Suprapubic skin (tissue), 4 donors: Measurements from ENCODE around the gene APOBR. TPM values are rescaled to one million over a fixed set of nuclear protein-coding genes. Genes with fewer than 3 reads are reported as not detected.

Source experiments
- DNase-seq, 2 donors: peaks; one replicate each; pipeline ENCODE4 v3.0.0-alpha.2; 2019; ENCODE audit warnings: low spot score in 2 of 2
- H3K27ac ChIP-seq: fragments of 200-600 bp; sonication (generic); one replicate; pipeline ENCODE4 v1.5.1; 2019
- H3K27me3 ChIP-seq: fragments of 200-600 bp; sonication (generic); one replicate; pipeline ENCODE4 v1.5.1; 2019
- H3K36me3 ChIP-seq: fragments of 200-600 bp; sonication (generic); one replicate; pipeline ENCODE4 v1.5.1; 2019
- H3K4me1 ChIP-seq: fragments of 200-600 bp; sonication (generic); one replicate; pipeline ENCODE4 v1.5.1; 2019
- H3K4me3 ChIP-seq: fragments of 200-600 bp; sonication (generic); one replicate; pipeline ENCODE4 v1.5.1; 2019; ENCODE audit warnings: mild to moderate bottlenecking
- H3K9me3 ChIP-seq: fragments of 200-600 bp; sonication (generic); one replicate; pipeline ENCODE4 v1.5.1; 2019
- EP300 ChIP-seq: sonication (generic); formaldehyde crosslinking; IDR thresholded peaks from one replicate; pipeline ENCODE4 v1.6.1; 2017; ENCODE audit warnings: antibody characterized with exemption
- POLR2A ChIP-seq, 2 donors: fragments of 450-650 bp; IDR thresholded peaks; one replicate each; pipeline ENCODE4 v1.6.1; 2017; ENCODE audit warnings: antibody characterized with exemption in 2 of 2, mild to moderate bottlenecking in 2 of 2, moderate library complexity in 2 of 2
- POLR2AphosphoS5 ChIP-seq, 3 donors: sonication (generic); formaldehyde crosslinking; IDR thresholded peaks; one replicate each; pipeline ENCODE4 v1.6.1; 2017; ENCODE audit warnings: antibody characterized with exemption in 3 of 3
- WGBS: methylation state at CpG from one replicate; pipeline ENCODE4 v1.1.5; 2018; 5-methylcytosine and 5-hydroxymethylcytosine counted together
- total RNA-seq, 4 donors: library from RNA; depleted of rRNA; stranded (reverse); fragments of >200 nt; gene quantifications; one replicate each; pipeline ENCODE4 v1.1.0, GENCODE V29; 2016
- TF ChIP-seq, protein P1 (sequence below), 2 donors: fragments of 200-600 bp in 1 of 2; fragments of 450-650 bp in 1 of 2; sonication (generic) in 1 of 2; IDR thresholded peaks; one replicate each; pipeline ENCODE4 v1.5.1; 2016 to 2019; ENCODE audit warnings: antibody characterized with exemption in 2 of 2, mild to moderate bottlenecking in 1 of 2, moderate library complexity in 1 of 2

Gene APOBR
- total RNA-seq, 4 donors from 2014 or later: 0.57 to 4.3 (median 1.9) TPM

DNA sequence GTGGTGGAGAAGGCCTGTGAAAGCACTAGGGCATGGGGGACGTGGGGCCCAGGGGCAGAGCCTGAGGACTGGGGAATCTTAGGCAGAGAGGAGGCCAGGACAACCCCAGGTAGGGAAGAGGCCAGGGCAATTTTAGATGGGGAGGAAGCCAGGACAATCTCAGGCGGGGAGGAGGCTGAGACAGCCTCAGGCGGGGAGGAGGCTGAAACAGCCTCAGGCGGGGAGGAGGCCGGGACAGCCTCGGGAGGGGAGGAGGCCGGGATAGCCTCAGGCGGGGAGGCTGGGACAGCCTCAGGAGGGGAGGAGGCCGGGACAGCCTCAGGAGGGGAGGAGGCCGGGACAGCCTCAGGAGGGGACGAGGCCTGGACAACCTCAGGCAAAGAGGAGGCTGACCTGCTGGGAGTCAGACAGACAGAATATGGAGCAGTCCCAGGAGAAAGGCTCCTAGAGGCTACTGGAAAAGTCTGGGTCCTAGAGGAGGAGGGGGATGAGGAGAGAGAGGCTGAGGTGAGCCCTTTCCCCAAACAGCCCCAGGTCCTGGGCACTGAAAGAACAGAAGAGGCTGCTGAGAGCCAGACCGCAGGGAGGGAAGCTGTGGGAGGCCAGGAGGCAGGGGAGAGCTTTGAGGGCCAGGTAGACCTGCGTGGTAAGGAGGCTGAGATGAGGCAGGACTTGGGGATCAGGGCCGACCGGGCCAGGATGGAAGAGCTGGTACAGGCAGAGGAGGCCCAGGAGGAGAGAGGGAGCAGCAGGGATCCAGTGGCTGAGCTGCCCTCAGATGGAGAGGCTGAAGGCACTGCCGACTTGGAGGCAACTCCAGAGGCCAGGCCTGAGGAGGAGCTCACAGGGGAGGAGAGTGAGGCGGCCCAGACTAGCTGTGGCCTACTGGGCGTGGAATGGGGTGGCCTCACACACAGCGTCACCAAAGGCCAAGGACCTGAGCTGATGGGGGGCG, 1.6 kb downstream of the APOBR start:
- no peak for DNase-seq
- peaks cover 7% of the 10 kb centered on the region for H3K4me1 ChIP-seq
- H3K9me3 ChIP-seq: no peaks in the 10 kb centered on the region
- no peak overlapping the region for H3K27ac ChIP-seq
- no peaks in the 10 kb centered on the region for H3K27me3 ChIP-seq
- 79% methylated on average over 20 of the region's 20 CpGs for WGBS
- TF ChIP-seq POLR2AphosphoS5 (IDR thresholded peaks at IDR 0.05) (no peak), POLR2A (IDR thresholded peaks at IDR 0.05) (no peak), EP300 (no peak)
- TF ChIP-seq, protein P1, sequence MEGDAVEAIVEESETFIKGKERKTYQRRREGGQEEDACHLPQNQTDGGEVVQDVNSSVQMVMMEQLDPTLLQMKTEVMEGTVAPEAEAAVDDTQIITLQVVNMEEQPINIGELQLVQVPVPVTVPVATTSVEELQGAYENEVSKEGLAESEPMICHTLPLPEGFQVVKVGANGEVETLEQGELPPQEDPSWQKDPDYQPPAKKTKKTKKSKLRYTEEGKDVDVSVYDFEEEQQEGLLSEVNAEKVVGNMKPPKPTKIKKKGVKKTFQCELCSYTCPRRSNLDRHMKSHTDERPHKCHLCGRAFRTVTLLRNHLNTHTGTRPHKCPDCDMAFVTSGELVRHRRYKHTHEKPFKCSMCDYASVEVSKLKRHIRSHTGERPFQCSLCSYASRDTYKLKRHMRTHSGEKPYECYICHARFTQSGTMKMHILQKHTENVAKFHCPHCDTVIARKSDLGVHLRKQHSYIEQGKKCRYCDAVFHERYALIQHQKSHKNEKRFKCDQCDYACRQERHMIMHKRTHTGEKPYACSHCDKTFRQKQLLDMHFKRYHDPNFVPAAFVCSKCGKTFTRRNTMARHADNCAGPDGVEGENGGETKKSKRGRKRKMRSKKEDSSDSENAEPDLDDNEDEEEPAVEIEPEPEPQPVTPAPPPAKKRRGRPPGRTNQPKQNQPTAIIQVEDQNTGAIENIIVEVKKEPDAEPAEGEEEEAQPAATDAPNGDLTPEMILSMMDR (IDR thresholded peaks at IDR 0.05): no peak
- no peaks in the 10 kb centered on the region for H3K36me3 ChIP-seq
- H3K4me3 ChIP-seq: peak overlapping the region; percentile 24

DNA sequence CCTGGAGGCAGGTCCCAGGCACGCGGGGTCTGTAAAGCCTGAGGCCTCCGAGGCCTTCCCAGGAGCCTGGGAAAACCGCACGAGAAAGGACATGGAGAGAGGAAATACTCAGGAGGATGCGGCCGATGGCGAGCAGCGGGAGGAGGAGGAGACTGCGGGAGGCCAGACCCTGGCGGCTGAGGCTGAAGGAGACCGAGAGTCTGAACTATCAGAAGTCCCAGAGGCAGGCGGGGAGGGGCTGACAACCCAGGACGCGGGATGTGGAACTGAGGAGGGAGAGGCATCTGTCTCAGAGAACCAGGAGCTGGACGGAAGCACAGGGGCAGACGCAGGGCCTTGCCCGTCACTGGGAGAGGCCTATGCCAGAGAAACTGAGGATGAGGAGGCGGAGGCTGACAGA, 2.4 kb downstream of the APOBR start:
- Histone ChIP-seq H3K4me1 (peaks cover 4% of the 10 kb centered on the region), H3K4me3 (no peak overlapping the region), H3K9me3 (no peaks in the 10 kb centered on the region), H3K27me3 (no peaks in the 10 kb centered on the region), H3K36me3 (no peaks in the 10 kb centered on the region), H3K27ac (no peak overlapping the region)
- TF ChIP-seq EP300 (no peak), POLR2AphosphoS5 (IDR thresholded peaks at IDR 0.05) (no peak), POLR2A (IDR thresholded peaks at IDR 0.05) (no peak)
- WGBS: 79% methylated on average over 19 of the region's 19 CpGs
- no peak for DNase-seq

DNA sequence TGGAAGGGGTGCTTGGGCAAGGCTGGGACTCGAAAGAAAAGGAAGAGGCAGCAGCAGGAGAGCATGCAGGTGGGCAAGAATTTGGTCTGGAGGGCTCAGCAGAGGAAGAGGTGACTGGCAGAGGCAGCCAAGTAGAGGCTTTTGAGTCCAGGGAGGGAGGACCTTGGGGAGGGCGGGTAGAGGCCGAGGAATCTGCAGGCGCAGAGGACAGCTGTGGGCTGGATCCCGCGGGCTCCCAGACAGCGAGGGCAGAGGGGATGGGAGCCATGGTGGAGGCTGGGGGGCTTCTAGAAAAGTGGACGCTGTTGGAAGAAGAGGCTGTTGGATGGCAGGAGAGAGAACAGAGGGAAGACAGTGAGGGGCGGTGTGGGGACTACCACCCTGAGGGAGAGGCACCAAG, 2.9 kb downstream of the APOBR start:
- WGBS: 86% methylated on average over 9 of the region's 9 CpGs
- DNase-seq: no peak
- Histone ChIP-seq H3K4me3 (no peak overlapping the region), H3K9me3 (no peaks in the 10 kb centered on the region), H3K36me3 (no peaks in the 10 kb centered on the region), H3K4me1 (peaks cover 4% of the 10 kb centered on the region), H3K27me3 (no peaks in the 10 kb centered on the region), H3K27ac (no peak overlapping the region)
- TF ChIP-seq, protein P1 (IDR thresholded peaks at IDR 0.05): no peak

DNA sequence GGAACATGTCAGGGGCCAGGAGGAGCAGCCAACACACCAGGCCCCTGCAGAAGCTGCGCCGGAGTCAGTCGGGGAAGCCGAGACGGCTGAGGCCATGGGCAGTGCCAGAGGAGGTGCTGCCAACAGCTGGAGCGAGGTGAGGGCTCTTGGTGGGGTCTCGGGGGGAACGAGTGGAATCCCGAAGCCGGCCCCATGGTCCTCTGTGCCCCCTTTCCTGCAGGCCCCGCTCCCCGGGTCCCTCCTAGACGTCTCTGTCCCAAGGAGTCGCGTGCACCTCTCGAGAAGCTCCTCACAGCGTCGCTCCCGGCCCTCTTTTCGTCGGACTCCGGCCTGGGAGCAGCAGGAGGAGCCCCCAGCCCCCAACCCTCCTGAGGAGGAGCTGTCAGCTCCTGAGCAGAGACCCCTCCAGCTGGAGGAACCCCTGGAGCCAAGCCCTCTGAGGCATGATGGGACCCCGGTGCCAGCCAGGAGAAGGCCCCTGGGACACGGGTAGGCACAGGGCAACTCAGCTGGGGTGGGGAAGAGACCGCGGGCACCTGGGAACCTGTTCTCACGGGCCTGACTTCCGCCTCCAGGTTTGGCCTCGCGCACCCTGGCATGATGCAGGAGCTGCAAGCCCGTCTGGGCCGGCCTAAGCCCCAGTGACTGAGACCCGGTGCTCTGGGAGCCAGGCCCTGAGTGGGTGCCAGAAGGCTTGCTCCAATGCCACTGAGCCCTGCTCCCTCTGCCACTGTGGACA, 3.6 kb downstream of the APOBR start:
- H3K4me1 ChIP-seq: peaks cover 2% of the 10 kb centered on the region
- no peak overlapping the region for H3K4me3 ChIP-seq
- H3K36me3 ChIP-seq: no peaks in the 10 kb centered on the region
- no peaks in the 10 kb centered on the region for H3K9me3 ChIP-seq
- no peaks in the 10 kb centered on the region for H3K27me3 ChIP-seq
- no peak for TF ChIP-seq EP300
- no peak for TF ChIP-seq POLR2AphosphoS5 (IDR thresholded peaks at IDR 0.05)
- TF ChIP-seq, protein P1 (IDR thresholded peaks at IDR 0.05): no peak
- TF ChIP-seq POLR2A (IDR thresholded peaks at IDR 0.05): no peak
- no peak for DNase-seq
- no peak overlapping the region for H3K27ac ChIP-seq
- 84% methylated on average over 17 of the region's 33 CpGs for WGBS

DNA sequence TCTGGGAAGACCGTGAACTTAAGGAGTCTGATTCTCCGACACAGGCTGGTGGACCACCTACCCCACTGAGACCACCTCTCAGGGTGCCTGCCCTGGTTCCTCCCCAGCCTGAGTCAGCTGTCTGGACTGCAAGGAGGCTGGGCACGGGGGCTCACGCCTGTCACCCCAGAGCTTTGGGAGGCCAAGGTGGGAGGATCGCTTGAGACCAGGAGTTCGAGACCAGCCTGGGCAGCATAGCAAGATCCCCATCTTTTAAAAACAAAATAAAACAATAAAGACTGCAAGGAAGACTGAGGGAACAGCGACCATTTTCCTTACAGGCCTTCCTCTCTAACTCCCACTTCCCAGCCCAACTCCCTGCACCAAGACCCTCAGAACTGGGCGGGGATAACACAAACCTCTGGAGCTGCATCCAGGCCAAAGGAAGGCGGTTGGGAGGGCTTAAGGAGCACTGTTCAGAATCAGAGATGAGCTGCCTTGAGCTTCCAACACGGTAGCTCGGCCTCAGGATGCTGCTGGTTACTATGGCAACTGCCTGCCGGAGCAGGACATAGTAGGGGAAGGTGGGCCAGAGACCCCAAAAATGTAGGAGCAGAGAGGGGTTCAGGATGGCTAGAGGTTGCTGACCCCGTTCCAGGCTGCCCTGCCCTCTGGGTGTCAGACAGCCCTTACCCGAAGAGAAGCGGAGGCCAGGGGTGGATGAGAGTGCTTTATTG, 4.4 kb downstream of the APOBR start:
- Histone ChIP-seq H3K27me3 (no peaks in the 10 kb centered on the region), H3K27ac (no peak overlapping the region), H3K9me3 (no peaks in the 10 kb centered on the region), H3K36me3 (no peaks in the 10 kb centered on the region), H3K4me1 (no peaks in the 10 kb centered on the region), H3K4me3 (no peak overlapping the region)
- 88% methylated on average over 14 of the region's 15 CpGs for WGBS
- TF ChIP-seq EP300 (no peak), POLR2AphosphoS5 (IDR thresholded peaks at IDR 0.05) (no peak), POLR2A (IDR thresholded peaks at IDR 0.05) (no peak)
- TF ChIP-seq, protein P1 (IDR thresholded peaks at IDR 0.05): no peak
- no peak for DNase-seq
